Activated CD4-positive, alpha-beta T cell treated with anti-CD3 and anti-CD28 coated beads, Interleukin-10, Interleukin-2, amounts not matched to agents 100 ng/mL and 50 ng/mL, durations not matched to agents 16 hours and 8 hours (primary cell): ENCODE results near the gene MARCHF9.
"Not testable (repeated sequence)": the region's sequence is repeated elsewhere in the genome, so short reads cannot be mapped to it uniquely, and the experiment has no call there.

Source experiments
- DNase-seq: peaks from one replicate; pipeline ENCODE4 v3.0.0-alpha.2; 2020

The MARCHF9 gene, protein sequence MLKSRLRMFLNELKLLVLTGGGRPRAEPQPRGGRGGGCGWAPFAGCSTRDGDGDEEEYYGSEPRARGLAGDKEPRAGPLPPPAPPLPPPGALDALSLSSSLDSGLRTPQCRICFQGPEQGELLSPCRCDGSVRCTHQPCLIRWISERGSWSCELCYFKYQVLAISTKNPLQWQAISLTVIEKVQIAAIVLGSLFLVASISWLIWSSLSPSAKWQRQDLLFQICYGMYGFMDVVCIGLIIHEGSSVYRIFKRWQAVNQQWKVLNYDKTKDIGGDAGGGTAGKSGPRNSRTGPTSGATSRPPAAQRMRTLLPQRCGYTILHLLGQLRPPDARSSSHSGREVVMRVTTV

DNA sequence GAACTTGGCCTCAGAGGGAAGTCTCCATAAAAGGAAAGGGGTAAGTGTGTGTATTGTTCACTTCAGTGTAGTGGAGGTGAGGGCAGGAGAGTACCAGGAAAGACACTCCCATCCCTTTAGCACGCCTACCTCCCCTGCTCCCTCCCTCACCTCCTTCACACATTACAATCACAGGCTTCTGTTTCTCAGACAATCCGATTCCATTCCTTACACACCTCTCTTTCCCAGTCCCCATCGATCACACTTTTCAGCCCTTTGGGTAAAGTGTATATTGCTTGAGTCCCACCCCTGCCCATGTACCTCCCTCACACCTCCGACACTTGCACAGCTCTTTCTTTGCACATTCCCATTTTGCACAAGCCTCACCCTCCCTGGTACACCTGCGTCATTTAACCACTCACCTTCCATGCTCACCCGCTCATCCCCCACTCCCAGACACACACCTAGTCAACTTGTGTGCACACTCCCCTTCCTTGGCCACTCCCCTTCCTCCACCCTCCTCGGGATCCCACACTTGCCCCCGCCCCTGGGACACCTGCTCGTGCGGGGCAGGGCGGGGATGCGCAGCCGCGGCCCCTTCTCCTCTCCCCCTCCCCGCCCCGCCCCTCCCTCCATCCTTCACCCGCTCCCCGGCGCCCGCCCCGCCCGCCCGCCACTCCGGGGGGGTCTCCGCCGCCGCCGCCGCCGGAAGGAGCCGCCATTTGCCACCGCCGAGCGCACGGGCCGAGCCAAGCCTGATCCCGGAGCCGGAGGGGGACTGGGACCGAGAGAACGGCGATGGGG lies at the start of gene MARCHF9:
TSS of gene MARCHF9 (plus strand) at position 693 of the 783 bp plus-strand sequence. CDS start 426 bp downstream, outside the sequence.
- peak; percentile 91 for DNase-seq

GRCh38 chr12:57707250-57707649 lies 47.7 kb upstream of the MARCHF9 start:
- no peak for DNase-seq

DNA sequence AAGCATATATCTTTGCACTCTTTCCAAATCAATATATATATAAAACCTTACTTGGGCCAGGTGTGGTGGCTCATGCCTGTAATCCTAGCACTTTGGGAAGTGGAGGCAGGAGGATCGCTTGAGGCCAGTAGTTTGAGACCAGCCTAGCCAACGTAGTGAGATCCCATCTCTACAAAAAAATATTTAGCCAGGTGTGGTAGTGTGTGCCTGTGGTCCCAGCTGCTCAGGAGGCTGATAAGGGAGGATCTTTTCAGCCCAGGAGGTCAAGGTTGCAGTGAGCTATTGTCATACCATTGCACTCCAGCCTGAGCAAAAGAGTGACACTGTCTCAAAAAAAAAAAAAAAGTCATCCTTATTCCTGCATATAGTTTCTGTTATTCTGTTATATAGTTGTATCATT lies 46.6 kb upstream of the MARCHF9 start:
- no peak for DNase-seq

DNA sequence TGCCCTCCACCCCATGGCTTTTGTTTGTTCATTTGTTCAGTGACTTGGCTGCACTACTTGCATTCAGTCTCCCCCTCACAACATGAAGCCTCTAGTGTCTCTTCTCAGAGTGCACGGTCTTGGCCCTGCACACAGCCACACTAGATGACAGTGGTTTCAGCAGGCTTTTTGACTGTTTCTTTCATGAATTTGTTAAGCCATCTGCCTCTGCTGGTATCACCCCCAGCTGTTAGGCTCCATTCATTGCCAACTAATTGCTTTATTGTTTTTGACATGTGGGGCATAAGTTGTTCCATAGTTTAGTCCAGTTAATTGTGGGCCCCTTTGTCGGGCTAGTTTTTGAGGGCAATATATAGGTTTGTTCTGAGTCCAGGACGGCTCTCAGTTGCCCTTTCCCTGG lies 42.2 kb upstream of the MARCHF9 start:
- no peak for DNase-seq

DNA sequence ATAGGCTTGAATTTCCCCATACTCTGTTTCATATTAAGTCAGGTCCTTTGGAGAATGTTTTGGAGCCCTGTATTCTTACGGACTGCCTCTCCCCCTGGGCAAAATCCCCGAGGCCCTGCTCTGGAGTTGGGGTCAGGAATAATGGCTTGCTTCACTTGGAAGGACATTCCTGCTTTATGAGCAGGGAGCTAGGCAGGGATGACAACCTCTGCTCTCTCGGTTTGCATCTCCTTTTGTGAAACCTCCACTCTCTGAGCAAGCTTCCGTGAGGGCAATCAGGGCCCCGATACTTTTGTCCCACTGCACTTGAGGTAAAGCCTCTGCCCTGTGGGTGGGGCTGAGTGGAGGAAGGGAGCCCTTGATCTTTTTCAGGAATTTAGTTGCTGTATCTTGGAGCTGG lies 41.7 kb upstream of the MARCHF9 start:
- no peak for DNase-seq

- not testable (repeated sequence) for DNase-seq
These were observed 39.7 kb upstream of the MARCHF9 start for GRCh38 chr12:57715036-57715748.

DNA sequence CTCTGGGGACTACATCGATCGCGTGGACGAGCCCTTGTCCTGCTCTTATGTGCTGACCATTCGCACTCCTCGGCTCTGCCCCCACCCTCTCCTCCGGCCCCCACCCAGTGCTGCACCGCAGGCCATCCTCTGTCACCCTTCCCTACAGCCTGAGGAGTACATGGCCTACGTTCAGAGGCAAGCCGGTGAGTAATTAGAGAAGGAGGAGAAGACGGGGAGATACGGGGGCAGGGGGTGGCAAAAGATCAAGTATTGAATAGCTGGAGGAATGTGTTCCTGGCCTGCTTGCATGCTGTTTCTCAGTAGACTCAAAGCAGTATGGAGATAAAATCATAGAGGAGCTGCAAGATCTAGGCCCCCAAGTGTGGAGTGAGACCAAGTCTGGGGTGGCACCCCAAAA lies 39.1 kb upstream of the MARCHF9 start:
- no peak for DNase-seq

DNA sequence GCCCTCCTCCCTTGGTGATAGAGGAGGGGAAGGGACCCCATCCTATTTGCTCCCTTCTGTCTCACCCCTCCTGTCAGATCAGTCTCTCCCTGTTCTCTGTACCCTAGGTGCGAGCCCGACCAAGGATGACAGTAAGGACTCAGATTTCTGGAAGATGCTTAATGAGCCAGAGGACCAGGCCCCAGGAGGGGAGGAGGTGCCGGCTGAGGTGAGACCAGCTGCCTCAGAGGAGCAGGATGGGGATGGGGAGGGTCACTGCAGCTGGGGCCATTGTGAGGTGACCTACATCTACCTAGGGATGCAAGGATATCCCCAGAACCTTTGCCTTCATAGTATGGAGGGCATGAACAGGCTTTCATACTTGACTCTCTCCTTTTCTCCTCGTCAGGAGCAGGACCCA lies 38.6 kb upstream of the MARCHF9 start:
- DNase-seq: no peak

DNA sequence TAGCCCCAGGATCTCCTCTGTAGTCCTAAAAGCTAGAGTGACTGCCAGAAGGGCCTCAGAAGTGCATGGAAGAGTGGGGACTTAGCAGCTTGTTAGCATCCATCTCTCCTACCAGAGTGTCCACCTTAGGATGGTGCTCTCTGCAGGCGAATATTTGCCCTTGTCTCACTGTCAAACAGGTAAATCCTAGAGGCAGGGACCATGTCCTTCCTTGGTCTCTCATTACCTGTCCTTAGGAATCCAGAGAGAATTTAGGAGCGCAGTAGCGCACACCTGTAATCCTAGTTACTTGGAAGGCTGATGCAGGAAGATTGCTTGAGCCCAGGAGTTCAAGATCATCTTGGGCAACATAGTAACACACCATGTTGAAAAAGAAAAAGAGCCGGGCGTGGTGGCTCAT lies 37.8 kb upstream of the MARCHF9 start:
- no peak for DNase-seq

DNA sequence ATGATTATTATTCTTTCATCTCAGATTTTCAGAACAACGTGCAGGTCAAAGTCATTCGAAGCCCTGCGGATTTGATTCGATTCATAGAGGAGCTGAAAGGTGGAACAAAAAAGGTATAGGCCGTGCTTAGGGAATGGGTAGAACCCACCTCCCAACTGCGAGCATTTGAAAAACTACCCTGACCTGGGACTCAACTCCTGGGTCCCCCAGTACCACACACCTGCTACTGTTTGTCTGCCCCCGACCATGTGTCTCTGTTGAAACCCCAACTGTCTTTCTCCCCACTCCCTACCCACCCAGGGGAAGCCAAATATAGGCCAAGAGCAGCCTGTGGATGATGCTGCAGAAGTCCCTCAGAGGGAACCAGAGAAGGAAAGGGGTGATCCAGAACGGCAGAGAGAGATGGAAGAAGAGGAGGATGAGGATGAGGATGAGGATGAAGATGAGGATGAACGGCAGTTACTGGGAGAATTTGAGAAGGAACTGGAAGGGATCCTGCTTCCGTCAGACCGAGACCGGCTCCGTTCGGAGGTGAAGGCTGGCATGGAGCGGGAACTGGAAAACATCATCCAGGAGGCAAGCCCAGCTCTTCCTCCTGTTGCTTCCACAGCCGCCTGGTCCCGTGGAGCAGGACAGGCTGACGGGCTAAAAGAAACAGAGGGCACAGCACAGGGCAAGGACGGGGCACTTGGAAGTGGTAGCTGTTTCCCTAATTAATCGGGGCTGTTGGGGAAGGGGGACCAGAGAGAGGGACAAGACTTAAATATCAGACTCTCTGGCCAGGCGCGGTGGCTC lies 36.9 kb upstream of the MARCHF9 start:
- no peak for DNase-seq

DNA sequence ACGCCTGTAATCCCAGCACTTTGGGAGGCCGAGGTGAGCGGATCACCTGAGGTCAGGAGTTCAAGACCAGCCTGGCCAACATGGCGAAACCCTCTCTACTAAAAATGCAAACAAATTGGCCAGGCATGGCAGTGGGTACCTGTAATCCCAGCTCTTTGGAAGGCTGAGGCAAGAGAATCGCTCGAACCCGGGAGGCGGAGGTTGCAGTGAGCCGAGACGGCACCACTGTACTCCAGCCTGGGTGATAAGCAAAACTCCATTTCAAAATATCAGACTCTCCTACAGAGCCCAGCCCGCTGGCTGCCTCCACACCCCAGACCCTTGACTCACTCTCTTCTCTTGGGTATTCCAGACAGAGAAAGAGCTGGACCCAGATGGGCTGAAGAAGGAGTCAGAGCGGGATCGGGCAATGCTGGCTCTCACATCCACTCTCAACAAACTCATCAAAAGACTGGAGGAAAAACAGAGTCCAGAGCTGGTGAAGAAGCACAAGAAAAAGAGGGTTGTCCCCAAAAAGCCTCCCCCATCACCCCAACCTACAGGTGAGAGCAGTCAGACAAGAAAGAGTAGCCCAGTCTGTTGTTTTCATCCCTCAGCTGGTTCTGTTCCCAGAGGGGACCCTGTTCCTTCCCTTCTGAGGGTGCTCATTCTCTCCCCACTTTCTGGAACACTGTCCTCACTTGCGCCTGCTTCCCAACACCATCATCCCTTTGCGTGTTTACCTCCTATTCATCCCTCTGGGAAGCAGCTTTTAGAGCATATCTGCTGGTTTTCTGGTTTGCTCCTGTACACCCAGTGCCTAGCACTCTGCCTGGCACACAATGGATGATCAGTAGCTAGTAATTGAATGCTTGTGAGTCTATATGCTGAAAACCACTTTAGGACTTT lies 36.0 kb upstream of the MARCHF9 start:
- DNase-seq: no peak

- no peak for DNase-seq
These were observed 34.9 kb upstream of the MARCHF9 start for GRCh38 chr12:57719777-57720605.

GRCh38 chr12:57720606-57721595 lies 34.0 kb upstream of the MARCHF9 start:
- no peak for DNase-seq

GRCh38 chr12:57721846-57722608 lies 32.9 kb upstream of the MARCHF9 start:
- DNase-seq: not testable (repeated sequence)

- no peak for DNase-seq
These were observed 31.9 kb upstream of the MARCHF9 start for GRCh38 chr12:57722716-57723629.

GRCh38 chr12:57723630-57723962 lies 31.3 kb upstream of the MARCHF9 start:
- DNase-seq: no peak
